GM12875 (cell line): ENCODE measurements around the gene AKAP3.
A peak's percentile ranks its signal among the peaks of the same experiment; 100 is the strongest.

ENCODE experiments used
- H3K4me3 ChIP-seq: one replicate; pipeline ENCODE4 v1.5.1; 2011; ENCODE audit warnings: low read depth, low read length, control low read depth
- TF ChIP-seq, protein P1 (sequence below): IDR thresholded peaks from 2 replicates; pipeline ENCODE4 v1.5.1; 2011; ENCODE audit warnings: low read depth, mild to moderate bottlenecking, control low read depth, inconsistent platforms, low read length, moderate library complexity, borderline replicate concordance; ENCODE audit not compliant: insufficient read depth

The AKAP3 gene

DNA sequence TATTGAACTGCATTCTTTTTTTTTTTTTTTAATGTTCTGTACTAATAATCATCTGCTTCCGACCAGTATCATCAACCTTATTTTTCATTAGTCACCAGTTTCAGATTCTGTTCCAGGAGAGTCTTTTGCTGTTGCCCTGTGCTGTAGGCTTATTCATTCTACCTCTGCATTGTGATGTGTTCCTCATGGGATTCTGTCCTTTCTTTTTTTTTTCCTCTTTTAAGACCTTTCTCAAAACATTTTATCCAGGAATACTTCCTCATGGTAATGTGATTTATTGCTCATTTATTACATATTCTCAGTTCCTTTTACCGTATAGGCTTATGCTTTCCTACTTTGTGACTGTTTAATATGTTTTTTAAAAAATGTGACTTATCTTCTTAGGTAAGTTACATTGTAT, 4.8 kb upstream of the AKAP3 start:
- H3K4me3 ChIP-seq: no peak overlapping the region
- TF ChIP-seq, protein P1, sequence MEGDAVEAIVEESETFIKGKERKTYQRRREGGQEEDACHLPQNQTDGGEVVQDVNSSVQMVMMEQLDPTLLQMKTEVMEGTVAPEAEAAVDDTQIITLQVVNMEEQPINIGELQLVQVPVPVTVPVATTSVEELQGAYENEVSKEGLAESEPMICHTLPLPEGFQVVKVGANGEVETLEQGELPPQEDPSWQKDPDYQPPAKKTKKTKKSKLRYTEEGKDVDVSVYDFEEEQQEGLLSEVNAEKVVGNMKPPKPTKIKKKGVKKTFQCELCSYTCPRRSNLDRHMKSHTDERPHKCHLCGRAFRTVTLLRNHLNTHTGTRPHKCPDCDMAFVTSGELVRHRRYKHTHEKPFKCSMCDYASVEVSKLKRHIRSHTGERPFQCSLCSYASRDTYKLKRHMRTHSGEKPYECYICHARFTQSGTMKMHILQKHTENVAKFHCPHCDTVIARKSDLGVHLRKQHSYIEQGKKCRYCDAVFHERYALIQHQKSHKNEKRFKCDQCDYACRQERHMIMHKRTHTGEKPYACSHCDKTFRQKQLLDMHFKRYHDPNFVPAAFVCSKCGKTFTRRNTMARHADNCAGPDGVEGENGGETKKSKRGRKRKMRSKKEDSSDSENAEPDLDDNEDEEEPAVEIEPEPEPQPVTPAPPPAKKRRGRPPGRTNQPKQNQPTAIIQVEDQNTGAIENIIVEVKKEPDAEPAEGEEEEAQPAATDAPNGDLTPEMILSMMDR: no peak

GRCh38 chr12:4653257-4653656, 4.4 kb upstream of the AKAP3 start:
- TF ChIP-seq, protein P1: no peak
- H3K4me3 ChIP-seq: no peak overlapping the region

DNA sequence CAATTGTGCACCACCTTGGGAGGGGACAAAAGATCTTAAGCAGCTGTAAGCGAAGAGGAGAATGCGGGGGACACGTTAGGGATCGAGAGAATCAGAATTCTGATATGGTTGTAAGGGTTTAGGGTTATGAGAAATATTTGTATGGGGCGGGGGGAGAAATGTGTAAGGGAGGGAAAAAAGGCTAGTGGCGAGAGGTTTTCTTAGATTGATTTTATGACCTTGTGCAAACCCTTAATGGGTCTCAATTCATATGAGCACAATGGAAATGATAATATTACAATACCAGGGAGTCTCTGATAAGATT, 459 bp upstream of the AKAP3 start:
- TF ChIP-seq, protein P1: no peak
- peak overlapping the region; percentile 91 for H3K4me3 ChIP-seq

DNA sequence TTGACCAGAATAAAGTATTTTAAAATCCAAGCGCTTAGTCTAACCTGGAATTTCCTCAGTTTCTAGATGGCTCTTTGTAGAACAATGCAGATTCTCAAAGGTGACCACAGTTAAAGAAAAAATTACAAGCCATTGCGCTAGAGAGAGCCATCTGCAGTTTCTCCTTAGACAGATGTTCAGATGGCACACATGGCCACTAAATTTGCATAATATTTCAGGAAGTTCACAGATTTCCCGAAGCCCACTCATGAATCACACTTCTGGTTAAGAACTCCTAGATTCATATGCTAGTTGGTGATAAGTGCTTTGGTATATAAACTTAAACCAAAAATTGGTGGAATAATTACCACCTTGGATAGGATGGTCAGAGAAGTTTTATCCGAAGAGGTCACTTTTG, 749 bp downstream of the AKAP3 start:
- H3K4me3 ChIP-seq: peak overlapping the region; percentile 91
- TF ChIP-seq, protein P1: no peak

- TF ChIP-seq, protein P1: no peak
- no peak overlapping the region for H3K4me3 ChIP-seq
Observed at GRCh38 chr12:4645023-4645422, 3.8 kb downstream of the AKAP3 start.

DNA sequence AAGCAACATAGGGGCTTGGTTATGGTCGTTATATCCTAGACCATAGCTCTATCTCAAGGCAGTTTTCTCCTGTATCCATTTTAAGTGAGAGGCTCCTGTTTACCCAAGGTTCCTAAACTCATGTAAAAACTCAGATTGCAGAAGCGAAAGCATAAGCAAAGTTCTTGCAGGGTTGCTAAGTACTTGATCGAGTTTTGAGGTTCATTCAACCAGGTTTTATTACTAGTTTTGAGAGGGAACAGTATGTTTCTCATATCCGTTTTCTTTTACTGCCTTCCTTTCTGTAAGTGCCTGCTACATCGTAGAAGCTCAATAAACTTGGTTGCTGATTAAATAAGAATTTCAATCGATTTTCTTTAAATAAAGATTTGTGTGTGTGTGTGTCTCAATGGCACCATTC, 5.1 kb downstream of the AKAP3 start:
- TF ChIP-seq, protein P1: no peak
- H3K4me3 ChIP-seq: no peak overlapping the region

GRCh38 chr12:4630262-4630661, 18.6 kb downstream of the AKAP3 start:
- no peak overlapping the region for H3K4me3 ChIP-seq
- TF ChIP-seq, protein P1: no peak
